Left renal cortex interstitium (tissue), 4 donors: Measurements from ENCODE around the gene P4HA2. TPM values are rescaled to one million over a fixed set of nuclear protein-coding genes. Genes with fewer than 3 reads are reported as not detected.

ENCODE experiments used
- DNase-seq, 4 donors: peaks; one replicate each; pipeline ENCODE4 v3.0.0-alpha.2; 2013; ENCODE audit warnings: low read depth in 4 of 4, low spot score in 2 of 4, missing footprints in 1 of 4
- polyA plus RNA-seq, 4 donors: library from polyadenylated mRNA; unstranded; fragments of 120-200 nt; gene quantifications; one replicate each; pipeline ENCODE4 v1.2.1, GENCODE V29; 2013; ENCODE audit not compliant: insufficient read length in 4 of 4

Gene P4HA2
- polyA plus RNA-seq, 4 donors: 28.2 to 35.2 (median 33.6) TPM

- no peak for DNase-seq
Observed at GRCh38 chr5:132205385-132206125, 22.1 kb downstream of the P4HA2 start.

GRCh38 chr5:132204371-132205135, 23.1 kb downstream of the P4HA2 start:
- DNase-seq: no peak

GRCh38 chr5:132203916-132204315, 23.7 kb downstream of the P4HA2 start:
- no peak for DNase-seq

GRCh38 chr5:132203464-132203818, 24.2 kb downstream of the P4HA2 start:
- DNase-seq: no peak

GRCh38 chr5:132202711-132203463, 24.8 kb downstream of the P4HA2 start:
- no peak for DNase-seq

- no peak for DNase-seq
Observed at GRCh38 chr5:132199116-132199680, 28.5 kb downstream of the P4HA2 start.

GRCh38 chr5:132198571-132198970, 29.1 kb downstream of the P4HA2 start:
- no peak for DNase-seq

- no peak for DNase-seq
Observed at GRCh38 chr5:132195727-132196126, 31.9 kb downstream of the P4HA2 start.

- no peak for DNase-seq
Observed at GRCh38 chr5:132193165-132193694, 34.4 kb downstream of the P4HA2 start.

- peak in 3 of 4 donors; percentile 26 to 54 (median 32) for DNase-seq
Observed at GRCh38 chr5:132190161-132190817, 37.4 kb downstream of the P4HA2 start.

GRCh38 chr5:132184588-132184987, 43.1 kb downstream of the P4HA2 start:
- DNase-seq: no peak

- DNase-seq: no peak
Observed at GRCh38 chr5:132183723-132184122, 43.9 kb downstream of the P4HA2 start.

- DNase-seq: no peak
Observed at GRCh38 chr5:132182359-132183040, 45.2 kb downstream of the P4HA2 start.

GRCh38 chr5:132181011-132181629, 46.5 kb downstream of the P4HA2 start:
- no peak for DNase-seq

- peak in 2 of 4 donors; percentile 16 to 28 for DNase-seq
Observed at GRCh38 chr5:132180134-132180745, 47.4 kb downstream of the P4HA2 start.

GRCh38 chr5:132179405-132179804, 48.2 kb downstream of the P4HA2 start:
- no peak for DNase-seq

GRCh38 chr5:132177691-132178149, 49.9 kb downstream of the P4HA2 start:
- no peak for DNase-seq

GRCh38 chr5:132176987-132177386, 50.7 kb downstream of the P4HA2 start:
- DNase-seq: no peak

- no peak for DNase-seq
Observed at GRCh38 chr5:132176521-132176945, 51.1 kb downstream of the P4HA2 start.
